GM23248 (cell line): ENCODE data around the gene NRG3.

Source experiments
- EZH2 ChIP-seq: fragments of 200-600 bp; sonication (generic); IDR thresholded peaks from 2 replicates; pipeline ENCODE4 v1.6.1; 2018; ENCODE audit warnings: antibody characterized with exemption, mild to moderate bottlenecking; ENCODE audit not compliant: insufficient read depth, poor library complexity, severe bottlenecking
- EZH2phosphoT487 ChIP-seq: fragments of 200-600 bp; sonication (generic); IDR thresholded peaks from 2 replicates; pipeline ENCODE4 v1.6.1; 2018; ENCODE audit warnings: antibody characterized with exemption, moderate library complexity, mild to moderate bottlenecking, low read depth; ENCODE audit not compliant: insufficient read depth

DNA sequence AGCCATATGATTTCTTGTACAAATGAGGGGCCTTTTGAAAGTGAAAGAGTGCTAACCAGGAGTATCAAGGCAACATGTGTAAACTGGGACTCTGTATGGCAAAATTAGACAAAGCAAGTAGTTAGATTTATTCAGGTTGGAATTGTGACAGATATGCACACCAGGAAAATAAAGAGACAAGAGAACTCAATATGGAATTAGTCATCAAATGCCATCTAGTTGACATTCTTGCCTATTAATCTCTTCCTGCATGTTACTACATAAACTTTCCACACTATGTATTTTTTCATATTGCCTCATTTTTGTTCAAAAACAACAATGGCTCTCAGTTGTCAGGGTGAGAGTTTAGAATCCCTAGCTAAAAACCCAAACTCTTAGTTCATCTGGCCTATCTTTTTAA lies 799.0 kb downstream of the NRG3 start:
- TF ChIP-seq EZH2 (no peak), EZH2phosphoT487 (no peak)
